GM12801 (cell line): Measurements from ENCODE around the gene LACRT.

Experiments used
- CTCF ChIP-seq: IDR thresholded peaks from one replicate; pipeline ENCODE4 v1.5.1; 2011; ENCODE audit warnings: control low read depth; ENCODE audit not compliant: insufficient read length; ENCODE audit errors: extremely low read depth

Gene LACRT

GRCh38 chr12:54631551-54631950, 3.1 kb downstream of the LACRT start:
- no peak for TF ChIP-seq CTCF

GRCh38 chr12:54629925-54630324, 4.8 kb downstream of the LACRT start:
- no peak for TF ChIP-seq CTCF

GRCh38 chr12:54628186-54628846, 6.4 kb downstream of the LACRT start:
- TF ChIP-seq CTCF: no peak

- TF ChIP-seq CTCF: no peak
Measured at GRCh38 chr12:54627304-54627703, 7.4 kb downstream of the LACRT start.

GRCh38 chr12:54625598-54625997, 9.1 kb downstream of the LACRT start:
- no peak for TF ChIP-seq CTCF

- no peak for TF ChIP-seq CTCF
Measured at GRCh38 chr12:54624315-54625279, 10.1 kb downstream of the LACRT start.

GRCh38 chr12:54622463-54623183, 12.1 kb downstream of the LACRT start:
- no peak for TF ChIP-seq CTCF
